Fibroblast of peridontal ligament (primary cell): ENCODE data around the gene C6orf136.
A peak's percentile ranks its signal among the peaks of the same experiment; 100 is the strongest.
"Not testable (repeated sequence)": the region's sequence is repeated elsewhere in the genome, so short reads cannot be mapped to it uniquely, and the experiment has no call there.

Source experiments
- DNase-seq: peaks from one replicate; pipeline ENCODE4 v3.0.0-alpha.2; 2010; ENCODE audit errors: extremely low read depth

C6orf136 gene

GRCh38 chr6:30656513-30656912 is 9.6 kb downstream of the C6orf136 start:
- no peak for DNase-seq

- no peak for DNase-seq
Observed at GRCh38 chr6:30657454-30657853, 10.5 kb downstream of the C6orf136 start.

GRCh38 chr6:30657922-30658321 is 11.0 kb downstream of the C6orf136 start:
- not testable (repeated sequence) for DNase-seq

- no peak for DNase-seq
Observed at GRCh38 chr6:30664994-30665767, 18.2 kb downstream of the C6orf136 start.

- not testable (repeated sequence) for DNase-seq
Observed at GRCh38 chr6:30666300-30666699, 19.4 kb downstream of the C6orf136 start.

GRCh38 chr6:30670760-30671527 is 24.0 kb downstream of the C6orf136 start:
- DNase-seq = no peak

- peak; percentile 99 for DNase-seq
Observed at GRCh38 chr6:30672445-30673253, 25.7 kb downstream of the C6orf136 start, which contains the start of gene DHX16. TSS of gene DHX16 (minus strand) at chr6:30673006. CDS start at chr6:30672841, 165 bp downstream.

- no peak for DNase-seq
Observed at GRCh38 chr6:30676660-30677285, 29.8 kb downstream of the C6orf136 start.

GRCh38 chr6:30678964-30679726 is 32.2 kb downstream of the C6orf136 start:
- DNase-seq = peak; percentile 75

GRCh38 chr6:30679765-30680535 is 33.0 kb downstream of the C6orf136 start:
- DNase-seq = no peak

GRCh38 chr6:30681766-30682142 is 34.8 kb downstream of the C6orf136 start:
- DNase-seq = no peak

GRCh38 chr6:30682143-30683117 is 35.5 kb downstream of the C6orf136 start:
- peak; percentile 87 for DNase-seq

GRCh38 chr6:30683183-30683979 is 36.4 kb downstream of the C6orf136 start:
- DNase-seq = no peak

- DNase-seq = no peak
Observed at GRCh38 chr6:30683980-30684338, 37.0 kb downstream of the C6orf136 start.

- peak; percentile 27 for DNase-seq
Observed at GRCh38 chr6:30684386-30685156, 37.6 kb downstream of the C6orf136 start.

- DNase-seq = no peak
Observed at GRCh38 chr6:30685157-30686008, 38.5 kb downstream of the C6orf136 start.
